T-helper 1 cell treated with Interleukin-12 subunit alpha and Interleukin-12 subunit beta and Interleukin-4 antibody, amounts not matched to agents 30 μg/mL and 1 μg/mL, for 36 hours (primary cell): ENCODE data around the gene MRPL3.
A peak's percentile ranks its signal among the peaks of the same experiment; 100 is the strongest.
"Not testable (repeated sequence)": the region's sequence is repeated elsewhere in the genome, so short reads cannot be mapped to it uniquely, and the experiment has no call there.

Source experiments
- H3K27ac Mint-ChIP-seq: one replicate; pipeline ENCODE4 v1.8.0; 2021; ENCODE audit warnings: mild to moderate bottlenecking, mixed read lengths
- H3K27me3 Mint-ChIP-seq: one replicate; pipeline ENCODE4 v1.8.0; 2021; ENCODE audit warnings: low read depth, mixed read lengths
- H3K36me3 Mint-ChIP-seq: one replicate; pipeline ENCODE4 v1.8.0; 2021; ENCODE audit warnings: low read depth, mixed read lengths
- H3K4me1 Mint-ChIP-seq: one replicate; pipeline ENCODE4 v1.8.0; 2021; ENCODE audit warnings: low read depth, mixed read lengths
- H3K4me3 Mint-ChIP-seq: one replicate; pipeline ENCODE4 v1.8.0; 2021; ENCODE audit warnings: mild to moderate bottlenecking, moderate library complexity, mixed read lengths
- H3K9me3 Mint-ChIP-seq: one replicate; pipeline ENCODE4 v1.8.0; 2021; ENCODE audit warnings: mixed read lengths

The MRPL3 gene

GRCh38 chr3:131532645-131533044 lies 29.9 kb upstream of the MRPL3 start:
- no peaks in the 10 kb centered on the region for H3K36me3 Mint-ChIP-seq
- peaks cover 46% of the 10 kb centered on the region for H3K27me3 Mint-ChIP-seq
- H3K4me1 Mint-ChIP-seq = no peaks in the 10 kb centered on the region
- H3K9me3 Mint-ChIP-seq = no peaks in the 10 kb centered on the region
- H3K27ac Mint-ChIP-seq = no peak overlapping the region
- no peak overlapping the region for H3K4me3 Mint-ChIP-seq

GRCh38 chr3:131530843-131531242 lies 28.1 kb upstream of the MRPL3 start:
- Mint-ChIP-seq H3K4me1 (no peaks in the 10 kb centered on the region), H3K4me3 (no peak overlapping the region), H3K36me3 (no peaks in the 10 kb centered on the region), H3K9me3 (no peaks in the 10 kb centered on the region), H3K27me3 (peaks cover 55% of the 10 kb centered on the region), H3K27ac (no peak overlapping the region)

- H3K9me3 Mint-ChIP-seq = no peaks in the 10 kb centered on the region
- H3K27me3 Mint-ChIP-seq = peaks cover 58% of the 10 kb centered on the region
- H3K4me1 Mint-ChIP-seq = no peaks in the 10 kb centered on the region
- no peaks in the 10 kb centered on the region for H3K36me3 Mint-ChIP-seq
- no peak overlapping the region for H3K4me3 Mint-ChIP-seq
- no peak overlapping the region for H3K27ac Mint-ChIP-seq
Measured at GRCh38 chr3:131530388-131530787, 27.6 kb upstream of the MRPL3 start.

GRCh38 chr3:131526801-131527347 lies 24.1 kb upstream of the MRPL3 start:
- Mint-ChIP-seq H3K4me3 (no peak overlapping the region), H3K27me3 (peaks cover 44% of the 10 kb centered on the region), H3K36me3 (no peaks in the 10 kb centered on the region), H3K4me1 (no peaks in the 10 kb centered on the region), H3K27ac (no peak overlapping the region), H3K9me3 (no peaks in the 10 kb centered on the region)

- no peak overlapping the region for H3K4me3 Mint-ChIP-seq
- peaks cover 5% of the 10 kb centered on the region for H3K9me3 Mint-ChIP-seq
- no peaks in the 10 kb centered on the region for H3K36me3 Mint-ChIP-seq
- H3K27ac Mint-ChIP-seq = no peak overlapping the region
- peaks cover 10% of the 10 kb centered on the region for H3K27me3 Mint-ChIP-seq
- H3K4me1 Mint-ChIP-seq = no peaks in the 10 kb centered on the region
Measured at GRCh38 chr3:131518680-131519079, 15.9 kb upstream of the MRPL3 start.

GRCh38 chr3:131505421-131505820 lies 2.6 kb upstream of the MRPL3 start:
- Mint-ChIP-seq H3K36me3 (peaks cover 7% of the 10 kb centered on the region), H3K9me3 (no peaks in the 10 kb centered on the region), H3K27ac (no peak overlapping the region), H3K4me3 (no peak overlapping the region), H3K27me3 (peaks cover 7% of the 10 kb centered on the region), H3K4me1 (peaks cover 21% of the 10 kb centered on the region)

GRCh38 chr3:131503320-131503635 lies 507 bp upstream of the MRPL3 start:
- Mint-ChIP-seq H3K4me3 (peak overlapping the region; percentile 98), H3K27me3 (peaks cover 3% of the 10 kb centered on the region), H3K27ac (peak overlapping the region; percentile 93), H3K9me3 (no peaks in the 10 kb centered on the region), H3K36me3 (peaks cover 21% of the 10 kb centered on the region), H3K4me1 (peaks cover 27% of the 10 kb centered on the region)

GRCh38 chr3:131501949-131502348 lies 822 bp downstream of the MRPL3 start:
- H3K27ac Mint-ChIP-seq = peak overlapping the region; percentile 93
- peaks cover 23% of the 10 kb centered on the region for H3K36me3 Mint-ChIP-seq
- peak overlapping the region; percentile 98 for H3K4me3 Mint-ChIP-seq
- H3K27me3 Mint-ChIP-seq = no peaks in the 10 kb centered on the region
- H3K9me3 Mint-ChIP-seq = no peaks in the 10 kb centered on the region
- H3K4me1 Mint-ChIP-seq = peaks cover 27% of the 10 kb centered on the region

- Mint-ChIP-seq H3K36me3 (peaks cover 33% of the 10 kb centered on the region), H3K9me3 (no peaks in the 10 kb centered on the region), H3K27ac (no peak overlapping the region), H3K4me1 (peaks cover 6% of the 10 kb centered on the region), H3K4me3 (no peak overlapping the region), H3K27me3 (no peaks in the 10 kb centered on the region)
Measured at GRCh38 chr3:131494706-131495105, 8.1 kb downstream of the MRPL3 start.

GRCh38 chr3:131491775-131492174 lies 11.0 kb downstream of the MRPL3 start:
- Mint-ChIP-seq H3K36me3 (peaks cover 35% of the 10 kb centered on the region), H3K27ac (no peak overlapping the region), H3K27me3 (no peaks in the 10 kb centered on the region), H3K4me1 (peaks cover 2% of the 10 kb centered on the region), H3K9me3 (no peaks in the 10 kb centered on the region), H3K4me3 (no peak overlapping the region)

- H3K9me3 Mint-ChIP-seq = no peaks in the 10 kb centered on the region
- H3K27ac Mint-ChIP-seq = no peak overlapping the region
- peaks cover 4% of the 10 kb centered on the region for H3K4me1 Mint-ChIP-seq
- H3K36me3 Mint-ChIP-seq = peaks cover 37% of the 10 kb centered on the region
- no peak overlapping the region for H3K4me3 Mint-ChIP-seq
- no peaks in the 10 kb centered on the region for H3K27me3 Mint-ChIP-seq
Measured at GRCh38 chr3:131491084-131491483, 11.7 kb downstream of the MRPL3 start.

- H3K4me3 Mint-ChIP-seq, H3K27ac Mint-ChIP-seq, H3K27me3 Mint-ChIP-seq, H3K9me3 Mint-ChIP-seq: not testable (repeated sequence)
- Mint-ChIP-seq H3K4me1 (peaks cover 12% of the 10 kb centered on the region), H3K36me3 (peaks cover 25% of the 10 kb centered on the region)
Measured at GRCh38 chr3:131486545-131486944, 16.2 kb downstream of the MRPL3 start.

GRCh38 chr3:131485119-131485518 lies 17.7 kb downstream of the MRPL3 start:
- Mint-ChIP-seq H3K4me3 (no peak overlapping the region), H3K36me3 (peaks cover 30% of the 10 kb centered on the region), H3K27ac (no peak overlapping the region)

GRCh38 chr3:131484496-131485111 lies 18.2 kb downstream of the MRPL3 start:
- H3K36me3 Mint-ChIP-seq = peaks cover 30% of the 10 kb centered on the region
- H3K27ac Mint-ChIP-seq = peak overlapping the region; percentile 45
- H3K27me3 Mint-ChIP-seq = no peaks in the 10 kb centered on the region
- no peak overlapping the region for H3K4me3 Mint-ChIP-seq
- H3K9me3 Mint-ChIP-seq = no peaks in the 10 kb centered on the region
- H3K4me1 Mint-ChIP-seq = peaks cover 12% of the 10 kb centered on the region

More at GRCh38 chr3:131485119-131485518, 17.7 kb downstream of the MRPL3 start:
- peaks cover 12% of the 10 kb centered on the region for H3K4me1 Mint-ChIP-seq
- H3K27me3 Mint-ChIP-seq = no peaks in the 10 kb centered on the region
- H3K9me3 Mint-ChIP-seq = no peaks in the 10 kb centered on the region

- Mint-ChIP-seq H3K36me3 (peaks cover 19% of the 10 kb centered on the region), H3K4me3 (no peak overlapping the region), H3K4me1 (peaks cover 2% of the 10 kb centered on the region), H3K27ac (no peak overlapping the region), H3K9me3 (no peaks in the 10 kb centered on the region), H3K27me3 (no peaks in the 10 kb centered on the region)
Measured at GRCh38 chr3:131480116-131480515, 22.7 kb downstream of the MRPL3 start.

- Mint-ChIP-seq H3K27ac (no peak overlapping the region), H3K4me1 (peaks cover 5% of the 10 kb centered on the region), H3K36me3 (peaks cover 14% of the 10 kb centered on the region), H3K27me3 (no peaks in the 10 kb centered on the region), H3K4me3 (no peak overlapping the region), H3K9me3 (no peaks in the 10 kb centered on the region)
Measured at GRCh38 chr3:131477813-131478212, 25.0 kb downstream of the MRPL3 start.
